NCI-H1930 (cell line): ENCODE results near the gene NDUFV1.
"Not testable (repeated sequence)": the region's sequence is repeated elsewhere in the genome, so short reads cannot be mapped to it uniquely, and the experiment has no call there.

Experiments
- DNase-seq, 2 experiments: peaks; one replicate each; lab custom pipeline; 2025; lab: John Stamatoyannopoulos, UW

The NDUFV1 gene

DNA sequence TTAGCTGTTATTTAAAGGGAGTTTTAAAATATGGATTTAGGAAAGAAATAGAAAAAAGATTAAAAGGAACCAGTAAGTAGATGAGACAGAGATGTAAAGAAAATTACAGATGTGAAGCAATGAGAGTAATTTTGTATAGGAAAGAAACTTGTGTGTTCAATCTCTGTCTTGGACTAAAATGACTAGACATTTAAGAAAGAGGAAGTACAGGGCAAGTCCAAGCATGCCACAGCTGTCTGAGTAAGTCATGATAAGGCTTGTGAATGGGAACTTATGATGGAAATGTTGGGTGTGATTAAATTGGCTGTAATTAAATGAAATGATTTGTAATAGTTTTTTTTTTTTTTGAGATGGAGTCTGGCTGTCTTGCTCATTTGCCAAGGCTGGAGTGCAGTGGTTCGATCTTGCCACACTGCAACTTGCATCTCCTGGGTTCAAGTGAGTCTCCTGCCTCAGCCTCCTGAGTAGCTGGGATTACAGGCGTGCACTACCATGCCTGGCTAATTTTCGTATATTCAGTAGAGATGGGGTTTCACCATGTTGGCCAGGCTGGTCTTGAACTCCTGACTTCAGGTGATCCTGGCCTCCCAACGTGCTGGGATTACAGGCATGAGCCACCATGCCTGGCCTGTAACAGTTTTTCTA, 49.7 kb downstream of the NDUFV1 start:
- DNase-seq = no peak

DNA sequence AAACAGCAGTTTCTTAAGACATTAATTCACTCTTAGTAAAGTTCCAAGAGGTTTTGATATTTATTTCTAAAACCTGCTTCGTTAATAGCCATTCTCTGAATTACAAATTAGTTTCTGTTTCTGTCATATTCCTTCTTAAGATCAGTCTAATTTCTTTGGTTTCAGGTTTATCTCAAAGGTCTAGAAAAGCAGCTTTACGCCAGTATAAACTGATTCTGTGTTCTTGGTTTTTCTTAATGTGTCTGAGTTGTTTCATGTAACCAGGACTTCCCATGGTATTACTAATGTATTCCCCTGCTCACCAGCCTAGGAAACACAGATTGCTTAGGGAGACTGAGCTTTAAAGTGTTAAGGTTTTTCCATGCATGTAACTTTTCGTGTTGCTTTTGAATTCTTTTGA, 50.6 kb downstream of the NDUFV1 start:
- DNase-seq = no peak

DNA sequence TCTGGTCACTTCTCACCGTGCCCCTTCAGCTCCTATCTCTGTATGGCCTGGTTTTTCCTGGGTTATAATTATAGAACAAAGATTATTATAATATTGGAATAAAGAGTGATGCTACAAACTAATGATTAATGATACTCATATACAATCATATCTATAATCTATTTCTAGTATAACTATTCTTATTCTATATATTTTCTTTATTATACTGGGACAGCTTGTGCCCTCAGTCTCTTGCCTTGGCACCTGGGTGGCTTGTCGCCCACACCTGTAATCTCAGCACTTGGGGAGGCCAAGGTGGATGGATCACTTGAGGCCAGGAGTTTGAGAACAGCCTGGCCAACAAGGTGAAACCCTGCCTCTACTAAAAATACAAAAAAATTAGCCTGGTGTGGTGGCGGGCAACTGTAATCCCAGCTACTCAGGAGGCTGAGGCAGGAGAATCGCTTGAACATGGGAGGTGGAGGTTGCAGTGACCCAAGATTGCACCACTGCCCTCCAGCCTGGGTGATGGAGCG, 53.0 kb downstream of the NDUFV1 start:
- not testable (repeated sequence) for DNase-seq

DNA sequence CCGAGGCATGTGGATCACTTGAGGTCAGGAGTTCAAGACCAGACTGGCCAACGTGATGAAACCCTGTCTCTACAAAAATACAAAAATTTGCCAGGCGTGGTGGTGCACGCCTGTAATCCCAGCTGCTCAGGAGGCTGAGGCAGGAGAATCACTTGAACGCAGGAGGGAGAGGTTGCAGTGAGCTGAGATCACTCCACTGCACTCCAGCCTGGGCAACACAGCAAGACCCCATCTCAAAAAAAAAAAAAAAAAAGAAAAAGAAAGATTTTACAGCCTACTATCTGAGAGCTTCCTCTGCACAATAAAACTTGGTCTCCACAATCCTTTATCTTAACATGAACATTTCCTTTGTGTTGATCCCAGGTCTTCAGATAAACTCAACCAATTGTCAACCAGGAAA, 54.0 kb downstream of the NDUFV1 start:
- DNase-seq = not testable (repeated sequence)
